GM21576 (cell line): ENCODE results near the gene GLB1L.

ENCODE experiments used
- ATAC-seq: cut with Tn5 transposase; IDR thresholded peaks from one replicate; pipeline ENCODE4 v1.9.1; 2021; ENCODE audit warnings: mild to moderate bottlenecking, moderate library complexity; ENCODE audit not compliant: unreplicated experiment

The GLB1L gene

GRCh38 chr2:219228041-219228910 lies 17.0 kb downstream of the GLB1L start:
- ATAC-seq: no peak

- no peak for ATAC-seq
Measured at GRCh38 chr2:219225350-219225749, 19.9 kb downstream of the GLB1L start.

GRCh38 chr2:219223831-219224610 lies 21.2 kb downstream of the GLB1L start:
- no peak for ATAC-seq

- no peak for ATAC-seq
Measured at GRCh38 chr2:219221957-219222518, 23.2 kb downstream of the GLB1L start.

GRCh38 chr2:219220652-219221402 lies 24.4 kb downstream of the GLB1L start:
- no peak for ATAC-seq

- no peak for ATAC-seq
Measured at GRCh38 chr2:219219784-219220532, 25.3 kb downstream of the GLB1L start.

- peak; percentile 69 for ATAC-seq
Measured at GRCh38 chr2:219218732-219219701, 26.2 kb downstream of the GLB1L start, which contains the start of gene ABCB6. Gene ABCB6 (minus strand): TSS chr2:219218958. CDS start chr2:219218673, 285 bp downstream.

- peak; percentile 16 for ATAC-seq
Measured at GRCh38 chr2:219218217-219218731, 27.0 kb downstream of the GLB1L start.

GRCh38 chr2:219216535-219216915 lies 28.7 kb downstream of the GLB1L start:
- no peak for ATAC-seq

GRCh38 chr2:219215871-219216534 lies 29.2 kb downstream of the GLB1L start:
- ATAC-seq: no peak

GRCh38 chr2:219214786-219215185 lies 30.5 kb downstream of the GLB1L start:
- no peak for ATAC-seq

- no peak for ATAC-seq
Measured at GRCh38 chr2:219214141-219214540, 31.1 kb downstream of the GLB1L start.

GRCh38 chr2:219213486-219214071 lies 31.7 kb downstream of the GLB1L start:
- ATAC-seq: no peak

GRCh38 chr2:219213026-219213415 lies 32.2 kb downstream of the GLB1L start:
- ATAC-seq: no peak

- ATAC-seq: no peak
Measured at GRCh38 chr2:219210886-219211362, 34.3 kb downstream of the GLB1L start.

GRCh38 chr2:219210196-219210885 lies 34.9 kb downstream of the GLB1L start:
- no peak for ATAC-seq
